ENCODE data around the gene BBX. TPM values are rescaled to one million over a fixed set of nuclear protein-coding genes. Genes with fewer than 3 reads are reported as not detected.

BBX gene
- total and polyA plus RNA-seq, 12 donors: 4.6 to 49.8 (median 38.0) TPM

GRCh38 chr3:107701299-107701698 is 178.5 kb downstream of the BBX start:
- peaks cover 0 to 11% (median 0%) of the 10 kb centered on the region in 9 donors for H3K4me1 ChIP-seq
- H3K9me3 ChIP-seq: no peaks in the 10 kb centered on the region
- H3K4me3 ChIP-seq: no peak overlapping the region
- intact Hi-C loops (cut with DNase I): no loop called here
- no peak overlapping the region for H3K27ac ChIP-seq
- no peak for ATAC-seq
- no peak for TF ChIP-seq CTCF (IDR thresholded peaks at IDR 0.05)
- no peaks in the 10 kb centered on the region for H3K36me3 ChIP-seq
- WGBS, 2 donors: 97 to 100% methylated on average over 2 of the region's 2 CpGs
- no peaks in the 10 kb centered on the region for H3K27me3 ChIP-seq
- no peak for DNase-seq

GRCh38 chr3:107704477-107704876 is 181.7 kb downstream of the BBX start:
- 81 to 91% methylated on average over 1 of the region's 1 CpG for WGBS, 2 donors
- Histone ChIP-seq H3K27me3 (no peaks in the 10 kb centered on the region), H3K9me3 (no peaks in the 10 kb centered on the region), H3K4me1 (peaks cover 0 to 4% (median 0%) of the 10 kb centered on the region in 9 donors), H3K27ac (no peak overlapping the region), H3K36me3 (no peaks in the 10 kb centered on the region), H3K4me3 (no peak overlapping the region)
- ATAC-seq: no peak
- intact Hi-C loops (cut with DNase I): no loop called here
- no peak for DNase-seq
- no peak for TF ChIP-seq CTCF (IDR thresholded peaks at IDR 0.05)

- Histone ChIP-seq H3K36me3 (no peaks in the 10 kb centered on the region), H3K27me3 (no peaks in the 10 kb centered on the region), H3K4me1 (no peaks in the 10 kb centered on the region), H3K9me3 (no peaks in the 10 kb centered on the region), H3K4me3 (no peak overlapping the region), H3K27ac (no peak overlapping the region)
- WGBS, 2 donors: 76 to 77% methylated on average over 5 of the region's 5 CpGs
- DNase-seq (no peak), ATAC-seq (no peak)
- intact Hi-C loops (cut with DNase I): no loop called here
- TF ChIP-seq CTCF (IDR thresholded peaks at IDR 0.05): no peak
Observed at GRCh38 chr3:107705046-107705445, 182.3 kb downstream of the BBX start.

- Histone ChIP-seq H3K4me1 (peaks cover 0 to 11% (median 5%) of the 10 kb centered on the region in 9 donors), H3K27me3 (no peaks in the 10 kb centered on the region), H3K36me3 (peaks cover 0 to 43% (median 0%) of the 10 kb centered on the region in 9 donors), H3K9me3 (no peaks in the 10 kb centered on the region), H3K4me3 (no peak overlapping the region), H3K27ac (peak overlapping the region in 2 of 10 donors; percentile 5 to 17)
- peak in 7 of 8 donors; percentile 50 to 88 (median 79) for ATAC-seq
- 58 to 66% methylated on average over 5 of the region's 5 CpGs for WGBS, 2 donors
- DNase-seq: peak; percentile 34 to 35
- intact Hi-C loops (cut with DNase I): no loop called here
- no peak for TF ChIP-seq CTCF (IDR thresholded peaks at IDR 0.05)
Observed at GRCh38 chr3:107710851-107711250, 188.1 kb downstream of the BBX start.
